Fibroblast of villous mesenchyme (primary cell): ENCODE results near the gene CRISP1. TPM values are rescaled to one million over a fixed set of nuclear protein-coding genes. Genes with fewer than 3 reads are reported as not detected.

Experiments used
- DNase-seq: peaks from one replicate; pipeline ENCODE4 v3.0.0-alpha.2; 2010; ENCODE audit warnings: low read depth
- H3K4me3 ChIP-seq: 2 replicates; pipeline ENCODE4 v1.5.1; 2011; ENCODE audit warnings: low read depth, mild to moderate bottlenecking, low read length
- total RNA-seq: library from RNA; depleted of rRNA; stranded (reverse); fragments of >200 nt; gene quantifications from 2 replicates; pipeline ENCODE4 v1.2.3, GENCODE V29; 2012
- TF ChIP-seq, protein P1 (sequence below): IDR thresholded peaks from 2 replicates; pipeline ENCODE4 v1.5.1; 2012; ENCODE audit warnings: low read depth, mild to moderate bottlenecking, low read length; ENCODE audit not compliant: insufficient read depth

Gene CRISP1
- total RNA-seq, 1 donor: not detected

DNA sequence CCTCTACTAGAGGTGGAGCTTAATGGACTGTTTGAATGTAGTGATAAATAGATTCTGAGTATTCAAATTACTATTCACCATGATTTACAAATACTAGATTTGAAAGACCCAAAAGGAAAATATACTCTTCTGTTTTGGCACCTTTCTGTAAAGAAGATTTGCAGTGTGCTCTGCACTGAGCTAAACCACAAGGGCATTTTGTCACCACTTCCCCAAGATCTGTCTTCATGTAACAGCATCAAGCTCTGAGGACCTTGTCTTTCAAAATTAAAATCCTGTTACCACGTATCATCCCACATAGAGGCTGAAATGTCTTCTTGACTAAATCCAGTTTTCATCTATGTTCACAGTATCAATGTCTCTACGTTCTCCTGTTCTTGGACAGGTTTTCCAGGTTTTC lies 76.0 kb downstream of the CRISP1 start:
- no peak for DNase-seq
- no peak overlapping the region for H3K4me3 ChIP-seq
- TF ChIP-seq, protein P1, sequence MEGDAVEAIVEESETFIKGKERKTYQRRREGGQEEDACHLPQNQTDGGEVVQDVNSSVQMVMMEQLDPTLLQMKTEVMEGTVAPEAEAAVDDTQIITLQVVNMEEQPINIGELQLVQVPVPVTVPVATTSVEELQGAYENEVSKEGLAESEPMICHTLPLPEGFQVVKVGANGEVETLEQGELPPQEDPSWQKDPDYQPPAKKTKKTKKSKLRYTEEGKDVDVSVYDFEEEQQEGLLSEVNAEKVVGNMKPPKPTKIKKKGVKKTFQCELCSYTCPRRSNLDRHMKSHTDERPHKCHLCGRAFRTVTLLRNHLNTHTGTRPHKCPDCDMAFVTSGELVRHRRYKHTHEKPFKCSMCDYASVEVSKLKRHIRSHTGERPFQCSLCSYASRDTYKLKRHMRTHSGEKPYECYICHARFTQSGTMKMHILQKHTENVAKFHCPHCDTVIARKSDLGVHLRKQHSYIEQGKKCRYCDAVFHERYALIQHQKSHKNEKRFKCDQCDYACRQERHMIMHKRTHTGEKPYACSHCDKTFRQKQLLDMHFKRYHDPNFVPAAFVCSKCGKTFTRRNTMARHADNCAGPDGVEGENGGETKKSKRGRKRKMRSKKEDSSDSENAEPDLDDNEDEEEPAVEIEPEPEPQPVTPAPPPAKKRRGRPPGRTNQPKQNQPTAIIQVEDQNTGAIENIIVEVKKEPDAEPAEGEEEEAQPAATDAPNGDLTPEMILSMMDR: no peak

DNA sequence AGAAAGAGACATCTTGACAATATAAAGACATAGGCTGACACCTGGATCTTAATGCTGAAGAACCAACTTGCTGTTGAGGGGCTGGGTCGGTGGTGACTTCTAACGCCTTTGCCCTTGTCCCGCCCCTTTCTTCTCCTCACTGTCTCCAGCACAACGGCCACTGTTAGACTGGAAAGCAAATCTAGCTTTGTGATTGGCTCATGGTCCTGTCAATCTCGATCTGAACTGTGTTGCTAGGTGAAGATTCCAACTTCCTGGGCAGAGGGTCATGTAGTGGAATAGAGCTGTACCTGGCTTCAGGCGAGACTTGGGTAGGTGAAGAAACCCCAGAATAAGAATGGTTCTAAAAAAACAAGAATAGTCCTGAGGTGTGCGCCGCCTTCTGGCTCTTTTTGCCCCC lies 79.2 kb downstream of the CRISP1 start, which contains the start of gene PGK2:
Gene PGK2 (minus strand): TSS at position 110 of the 400 bp plus-strand sequence. CDS start 98 bp downstream, at position 12.
- no peak for DNase-seq
- TF ChIP-seq, protein P1: no peak

DNA sequence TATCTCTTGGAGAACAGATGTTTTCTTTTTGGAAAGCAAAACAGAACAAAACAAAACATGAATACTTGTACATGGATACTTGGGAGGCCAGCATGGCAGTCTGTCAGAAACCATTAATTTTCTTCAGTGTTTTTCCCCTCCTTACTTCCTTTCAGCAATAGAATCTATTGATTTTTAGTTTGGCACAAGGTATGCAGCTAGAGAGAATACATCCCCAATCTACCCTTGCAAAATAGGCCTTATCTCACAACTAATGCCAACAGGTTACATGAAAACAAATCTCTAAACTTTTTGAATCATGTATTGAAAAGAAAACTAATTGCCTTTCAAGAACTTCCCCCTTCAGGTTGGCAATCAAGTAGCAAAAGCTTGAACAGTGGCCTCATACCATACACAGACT lies 82.1 kb downstream of the CRISP1 start:
- H3K4me3 ChIP-seq: no peak overlapping the region
- DNase-seq: no peak
- TF ChIP-seq, protein P1: no peak

More for the DNA sequence above, 79.2 kb downstream of the CRISP1 start, which contains the start of gene PGK2:
- H3K4me3 ChIP-seq: no peak within 1 kb of the TSS

Other genes with a start within 250 kb of the CRISP1 start
- not detected in 2 replicates for gene RHAG, start 229.7 kb downstream of the CRISP1 start, total RNA-seq
- gene CRISP2, start 153.0 kb downstream of the CRISP1 start, total RNA-seq: not detected in 2 replicates
- not detected in 2 replicates for gene CRISP3, start 122.1 kb downstream of the CRISP1 start, total RNA-seq
- gene PGK2, start 79.2 kb downstream of the CRISP1 start, total RNA-seq: not detected in 2 replicates
- gene DEFB114, start 97.6 kb upstream of the CRISP1 start, total RNA-seq: not detected in 2 replicates
- not detected in 2 replicates for gene DEFB113, start 103.1 kb upstream of the CRISP1 start, total RNA-seq
- not detected in 2 replicates for gene DEFB110, start 155.5 kb upstream of the CRISP1 start, total RNA-seq
- not detected in 2 replicates for gene DEFB112, start 183.4 kb upstream of the CRISP1 start, total RNA-seq